Superior temporal gyrus (tissue), 1 donor: ENCODE data around the gene CFAP68.
A peak's percentile ranks its signal among the peaks of the same experiment; 100 is the strongest.
"Not testable (repeated sequence)": the region's sequence is repeated elsewhere in the genome, so short reads cannot be mapped to it uniquely, and the experiment has no call there.

Experiments
- DNase-seq: peaks from one replicate; pipeline ENCODE4 v3.0.0-alpha.2; 2016; ENCODE audit errors: extremely low spot score

The CFAP68 gene

GRCh38 chr11:111870886-111871692 lies 8.3 kb upstream of the CFAP68 start, which contains the start of gene ALG9:
Gene ALG9 (minus strand): TSS chr11:111871581. CDS start chr11:111871482, 99 bp downstream.
- peak; percentile 85 for DNase-seq

GRCh38 chr11:111871693-111872161 lies 7.6 kb upstream of the CFAP68 start:
- peak; percentile 70 for DNase-seq

- no peak for DNase-seq
Observed at GRCh38 chr11:111878385-111878848, 924 bp upstream of the CFAP68 start.

- DNase-seq = no peak
Observed at GRCh38 chr11:111879637-111879960, 258 bp downstream of the CFAP68 start.

GRCh38 chr11:111882202-111882601 lies 2.9 kb downstream of the CFAP68 start:
- peak; percentile 66 for DNase-seq

- DNase-seq = not testable (repeated sequence)
Observed at GRCh38 chr11:111885053-111885452, 5.7 kb downstream of the CFAP68 start.

- DNase-seq = no peak
Observed at GRCh38 chr11:111886032-111886431, 6.7 kb downstream of the CFAP68 start.

GRCh38 chr11:111886844-111887243 lies 7.5 kb downstream of the CFAP68 start:
- DNase-seq = no peak

- DNase-seq = no peak
Observed at GRCh38 chr11:111905411-111905810, 26.1 kb downstream of the CFAP68 start.

GRCh38 chr11:111906680-111907079 lies 27.3 kb downstream of the CFAP68 start:
- DNase-seq = no peak

- DNase-seq = no peak
Observed at GRCh38 chr11:111908639-111909305, 29.4 kb downstream of the CFAP68 start.

GRCh38 chr11:111909378-111909777 lies 30.0 kb downstream of the CFAP68 start:
- DNase-seq = no peak

- peak; percentile 97 for DNase-seq
Observed at GRCh38 chr11:111910676-111911562, 31.6 kb downstream of the CFAP68 start.

GRCh38 chr11:111911563-111912401 lies 32.4 kb downstream of the CFAP68 start, which contains the start of gene CRYAB:
Gene CRYAB (minus strand): TSS chr11:111911770. CDS start chr11:111911724, 46 bp downstream.
- DNase-seq = peak; percentile 96

GRCh38 chr11:111912535-111912934 lies 33.2 kb downstream of the CFAP68 start, which contains the start of gene HSPB2:
Gene HSPB2 (plus strand): TSS chr11:111912734. CDS start chr11:111912830, 96 bp downstream.
- no peak for DNase-seq

- DNase-seq = no peak
Observed at GRCh38 chr11:111913031-111913861, 33.9 kb downstream of the CFAP68 start.

- peak; percentile 89 for DNase-seq
Observed at GRCh38 chr11:111913997-111914396, 34.7 kb downstream of the CFAP68 start.

- DNase-seq = no peak
Observed at GRCh38 chr11:111916768-111917167, 37.4 kb downstream of the CFAP68 start.

- no peak for DNase-seq
Observed at GRCh38 chr11:111917312-111917711, 38.0 kb downstream of the CFAP68 start.

- no peak for DNase-seq
Observed at GRCh38 chr11:111917788-111918187, 38.4 kb downstream of the CFAP68 start.
